GM10266 (cell line): ENCODE data around the gene SLC25A51.
A peak's percentile ranks its signal among the peaks of the same experiment; 100 is the strongest.

Experiments used
- DNase-seq: peaks from one replicate; pipeline ENCODE4 v3.0.0; 2012; ENCODE audit errors: extremely low spot score
- CTCF ChIP-seq: IDR thresholded peaks from 2 replicates; pipeline ENCODE4 v1.5.1; 2012; ENCODE audit warnings: mild to moderate bottlenecking, low read depth; ENCODE audit not compliant: control insufficient read depth, insufficient read depth; ENCODE audit errors: missing control alignments

SLC25A51 gene, protein sequence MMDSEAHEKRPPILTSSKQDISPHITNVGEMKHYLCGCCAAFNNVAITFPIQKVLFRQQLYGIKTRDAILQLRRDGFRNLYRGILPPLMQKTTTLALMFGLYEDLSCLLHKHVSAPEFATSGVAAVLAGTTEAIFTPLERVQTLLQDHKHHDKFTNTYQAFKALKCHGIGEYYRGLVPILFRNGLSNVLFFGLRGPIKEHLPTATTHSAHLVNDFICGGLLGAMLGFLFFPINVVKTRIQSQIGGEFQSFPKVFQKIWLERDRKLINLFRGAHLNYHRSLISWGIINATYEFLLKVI

DNA sequence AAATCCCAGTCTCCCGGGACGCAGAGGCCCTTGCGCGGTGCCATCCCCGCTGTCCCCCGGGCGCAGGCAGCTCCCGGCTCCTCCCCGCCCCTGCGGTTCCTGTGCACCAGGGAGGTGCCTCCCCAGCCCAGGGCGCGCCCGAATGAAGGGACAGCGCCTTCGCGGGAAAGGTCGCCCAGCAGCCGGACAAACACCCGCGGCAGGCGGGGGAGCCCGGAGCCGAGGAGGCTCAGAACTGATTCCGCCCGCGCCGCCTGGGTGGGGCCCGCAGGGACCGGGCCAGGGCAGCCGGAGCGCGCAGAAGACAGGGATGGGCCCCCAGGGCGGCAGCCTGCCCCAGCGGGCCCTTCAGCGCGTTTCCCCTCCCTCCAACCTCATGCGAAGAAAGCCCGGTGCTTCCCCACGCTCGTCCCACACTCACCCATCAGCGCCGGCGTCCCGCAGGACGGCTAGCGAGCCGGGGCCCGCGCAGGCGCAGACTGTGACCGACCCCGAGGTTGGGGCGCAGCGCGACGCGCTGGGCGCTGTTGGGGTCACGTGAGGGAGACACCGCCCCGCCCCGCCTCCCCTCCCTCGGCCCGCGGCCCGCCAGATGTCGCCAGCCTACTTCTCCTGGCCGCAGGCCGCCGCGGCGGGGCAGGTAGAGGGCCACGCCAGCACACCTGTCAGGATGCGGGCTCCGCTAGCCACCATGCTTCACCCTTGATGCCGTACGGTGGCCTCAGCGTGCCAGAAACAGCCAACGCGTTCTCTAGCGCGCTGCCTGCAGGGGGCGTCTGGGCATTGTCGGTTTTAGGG is at the start of gene SLC25A51:
SLC25A51 (minus strand) TSS at position 481 of the 798 bp plus-strand sequence. CDS start 15,577 bp downstream, outside the sequence.
- peak; percentile 94 for TF ChIP-seq CTCF
- peak; percentile 97 for DNase-seq

DNA sequence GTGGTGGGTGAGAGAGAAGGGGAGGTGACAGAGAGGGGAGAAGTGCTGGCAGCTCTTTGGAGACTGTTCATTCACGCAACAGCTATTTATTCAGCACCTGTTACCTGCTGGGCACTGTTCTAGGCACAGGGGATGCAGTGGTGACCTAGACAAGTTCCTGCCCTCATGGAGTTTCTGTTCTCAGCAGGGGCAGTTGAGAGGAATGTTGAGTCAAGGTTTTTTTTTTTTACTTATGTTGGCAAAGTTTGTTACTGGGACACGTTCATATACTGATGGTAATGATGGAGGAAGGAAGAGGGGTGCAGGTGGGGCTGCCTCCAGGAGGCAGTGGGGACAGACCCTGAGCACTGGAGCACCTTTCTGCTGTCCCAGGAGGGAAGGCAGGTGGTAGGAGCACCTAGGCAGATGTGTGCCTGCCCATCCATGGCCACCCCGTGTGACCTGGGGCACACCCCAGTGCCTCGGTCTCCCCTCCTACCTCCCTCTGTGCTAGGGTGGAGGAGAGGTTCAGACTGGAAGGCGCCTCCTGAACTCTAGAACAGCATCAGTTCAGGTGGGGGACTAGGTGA is 49.4 kb upstream of the SLC25A51 start:
- no peak for DNase-seq
- TF ChIP-seq CTCF = no peak

- TF ChIP-seq CTCF = no peak
- no peak for DNase-seq
Measured at GRCh38 chr9:37952731-37953130, 48.8 kb upstream of the SLC25A51 start.

- no peak for DNase-seq
Measured at GRCh38 chr9:37951671-37952449, 47.9 kb upstream of the SLC25A51 start.

DNA sequence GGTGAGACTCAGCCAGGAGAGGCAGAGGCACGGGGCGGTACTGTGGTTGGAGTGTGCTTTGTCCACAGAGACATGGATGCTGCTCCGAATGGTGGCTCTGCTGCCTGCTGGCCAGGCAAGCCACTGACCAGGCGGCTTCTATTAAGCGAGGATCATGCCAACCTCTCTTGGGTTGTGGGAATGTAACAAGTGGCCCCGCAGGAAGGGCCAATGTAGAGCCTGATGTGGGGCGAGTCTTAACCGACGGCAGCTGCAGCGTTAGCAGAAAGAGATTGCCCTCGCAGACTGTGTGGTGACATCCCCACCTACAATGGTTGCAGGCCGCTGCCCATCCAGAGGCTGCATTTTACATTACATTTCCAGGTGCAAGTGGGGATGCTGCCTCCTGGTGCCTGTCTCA is 46.6 kb upstream of the SLC25A51 start:
- TF ChIP-seq CTCF = no peak
- DNase-seq = no peak

More at GRCh38 chr9:37951671-37952449, 47.9 kb upstream of the SLC25A51 start:
- no peak for TF ChIP-seq CTCF

DNA sequence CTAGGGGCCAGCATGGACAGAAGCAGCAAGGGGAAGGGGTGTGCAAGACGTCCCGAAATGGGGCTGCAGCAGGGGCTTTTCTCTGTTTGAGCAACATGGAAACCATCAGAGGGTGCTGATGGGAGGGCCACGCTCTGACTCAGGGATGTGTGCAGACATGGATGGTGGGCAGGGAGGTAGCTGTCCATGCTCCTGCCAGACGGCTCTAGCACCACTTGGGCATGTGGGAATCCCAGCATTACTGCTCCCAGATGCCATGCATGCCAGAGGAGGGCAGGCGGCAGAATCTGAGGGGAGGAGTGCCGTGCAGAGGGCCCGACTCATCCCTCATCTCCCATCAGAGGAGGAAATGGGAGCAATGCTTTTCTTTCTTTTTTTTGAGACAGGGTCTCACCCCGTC is 45.6 kb upstream of the SLC25A51 start:
- TF ChIP-seq CTCF = no peak
- DNase-seq = no peak
